ENCODE data around the gene SEMA3F. TPM values are rescaled to one million over a fixed set of nuclear protein-coding genes. Genes with fewer than 3 reads are reported as not detected.

The SEMA3F gene
- total and polyA plus RNA-seq, 2 experiments from 2014 or later, result 2.3 to 67.6 TPM

- Mint-ChIP-seq H3K27ac (no peak overlapping the region), H3K27me3 (ENCODE audit: insufficient read depth, low read depth, poor library complexity) (peaks cover 30% of the 10 kb centered on the region), H3K4me1 (peaks cover 37% of the 10 kb centered on the region), H3K9me3 (no peaks in the 10 kb centered on the region), H3K4me3 (no peak overlapping the region), H3K36me3 (ENCODE audit: low read depth) (no peaks in the 10 kb centered on the region; the same call in 2 of the 3 replicates)
- Histone ChIP-seq H3K27me3 (ENCODE audit: insufficient read depth) (no peaks in the 10 kb centered on the region), H3K27ac (ENCODE audit: low read depth) (no peak overlapping the region), H4K20me1 (replicated peaks; ENCODE audit: insufficient read depth) (no peaks in the 10 kb centered on the region), H3K4me2 (no peak overlapping the region), H2AFZ (no peak overlapping the region), H3F3A (replicated peaks; ENCODE audit: low read depth) (no peaks in the 10 kb centered on the region), H3K36me3 (ENCODE audit: insufficient read depth) (no peaks in the 10 kb centered on the region), H3K79me2 (replicated peaks; ENCODE audit: insufficient read depth) (no peaks in the 10 kb centered on the region), H3K4me3 (no peak overlapping the region), H3K4me1 (ENCODE audit: insufficient read depth) (peaks cover 23% of the 10 kb centered on the region), H3K9me2 (ENCODE audit: insufficient read depth) (no peaks in the 10 kb centered on the region)
- no peak for TF ChIP-seq REST (IDR thresholded peaks at IDR 0.05; ENCODE audit: unreplicated experiment)
- TF ChIP-seq EZH2 (IDR thresholded peaks at IDR 0.05; ENCODE audit: low read depth, unreplicated experiment), result no peak
- no peak for TF ChIP-seq CTCF (conservative IDR thresholded peaks at IDR 0.05; ENCODE audit: low read depth in 2 of 2)
- no peak for TF ChIP-seq POLR2AphosphoS5 (IDR thresholded peaks at IDR 0.05; ENCODE audit: low read depth)
- no peak for TF ChIP-seq EZH2phosphoT487 (IDR thresholded peaks at IDR 0.05; ENCODE audit: unreplicated experiment)
- TF ChIP-seq NANOG (IDR thresholded peaks at IDR 0.05; ENCODE audit: borderline replicate concordance), result no peak
- no peak for TF ChIP-seq ZNF114 (CRISPR knock-in tag; IDR thresholded peaks at IDR 0.05)
- TF ChIP-seq CREB1 (CRISPR knock-in tag; IDR thresholded peaks at IDR 0.05; ENCODE audit: low read depth), result no peak
- no peak for TF ChIP-seq STAT1 (IDR thresholded peaks at IDR 0.05; ENCODE audit: unreplicated experiment)
- no peak for TF ChIP-seq ZNF462 (CRISPR knock-in tag; IDR thresholded peaks at IDR 0.05)
- TF ChIP-seq JUNB (IDR thresholded peaks at IDR 0.05; ENCODE audit: unreplicated experiment), result no peak
- no peak for TF ChIP-seq ZNF331 (CRISPR knock-in tag; IDR thresholded peaks at IDR 0.05; ENCODE audit: low read depth)
- TF ChIP-seq ETS1 (IDR thresholded peaks at IDR 0.05), result no peak
- DNase-seq (ENCODE audit: low spot score) (no peak), ATAC-seq (no peak)
These were observed 14.1 kb upstream of the SEMA3F start for GRCh38 chr3:50140990-50141389.

All from GM23338 (cell line).